DOHH2 (cell line): ENCODE data around the gene SLC25A27.

Source experiments
- H3F3A ChIP-seq: fragments of 200-600 bp; sonication (generic), shearing (Covaris generic); 2 replicates; pipeline ENCODE4 v1.6.0; 2016; ENCODE audit warnings: antibody characterized with exemption, mild to moderate bottlenecking; ENCODE audit not compliant: control insufficient read depth, insufficient read depth
- H3K27ac ChIP-seq: fragments of 200-600 bp; sonication (generic); 2 replicates; pipeline ENCODE4 v1.5.1; 2014; ENCODE audit warnings: low read depth, mild to moderate bottlenecking, low read length, moderate library complexity
- H3K27me3 ChIP-seq: fragments of 200-600 bp; sonication (generic); 2 replicates; pipeline ENCODE4 v1.6.1; 2014; ENCODE audit warnings: mild to moderate bottlenecking, low read length, mixed read lengths; ENCODE audit not compliant: control insufficient read depth
- H3K36me3 ChIP-seq: fragments of 200-600 bp; sonication (generic); 2 replicates; pipeline ENCODE4 v1.6.1; 2014; ENCODE audit warnings: mild to moderate bottlenecking, low read length, moderate library complexity, mixed read lengths; ENCODE audit not compliant: control insufficient read depth
- H3K4me1 ChIP-seq: fragments of 200-600 bp; sonication (generic); 2 replicates; pipeline ENCODE4 v1.6.1; 2014; ENCODE audit warnings: mild to moderate bottlenecking, low read length, mixed read lengths; ENCODE audit not compliant: control insufficient read depth
- H3K4me2 ChIP-seq: fragments of 200-600 bp; sonication (generic); 2 replicates; pipeline ENCODE4 v1.6.0; 2014; ENCODE audit warnings: mild to moderate bottlenecking, low read length, moderate library complexity
- H3K4me3 ChIP-seq: fragments of 200-600 bp; sonication (generic); 2 replicates; pipeline ENCODE4 v1.5.1; 2014; ENCODE audit warnings: mild to moderate bottlenecking, low read length, mixed read lengths
- H3K79me2 ChIP-seq: fragments of 200-600 bp; sonication (generic); 2 replicates; pipeline ENCODE4 v1.6.1; 2014; ENCODE audit warnings: mild to moderate bottlenecking, low read length, mixed read lengths; ENCODE audit not compliant: control insufficient read depth
- H3K9me2 ChIP-seq: fragments of 200-600 bp; sonication (generic); replicated peaks from 2 replicates; pipeline ENCODE4 v1.6.1; 2014; ENCODE audit warnings: mild to moderate bottlenecking, low read length, mixed read lengths; ENCODE audit not compliant: control insufficient read depth
- H3K9me3 ChIP-seq: fragments of 200-600 bp; sonication (generic); 2 replicates; pipeline ENCODE4 v1.6.1; 2014; ENCODE audit warnings: antibody characterized with exemption, low read length, mixed read lengths; ENCODE audit not compliant: control insufficient read depth, insufficient read depth
- H4K20me1 ChIP-seq: fragments of 200-600 bp; sonication (generic); 2 replicates; pipeline ENCODE4 v1.6.0; 2014; ENCODE audit warnings: low read depth, mild to moderate bottlenecking, antibody characterized with exemption, low read length, moderate library complexity; ENCODE audit not compliant: control insufficient read depth, insufficient read depth
- EZH2phosphoT487 ChIP-seq: fragments of 200-600 bp; sonication (generic); IDR thresholded peaks from 2 replicates; pipeline ENCODE4 v1.6.1; 2017; ENCODE audit warnings: borderline replicate concordance, mild to moderate bottlenecking, antibody characterized with exemption, low read length, moderate library complexity, mixed read lengths
- TF ChIP-seq, protein P1 (sequence below): fragments of 200-600 bp; sonication (generic); IDR thresholded peaks from one replicate; pipeline ENCODE4 v1.5.1; 2014; ENCODE audit warnings: antibody characterized with exemption, mild to moderate bottlenecking, low read depth, low read length; ENCODE audit not compliant: poor library complexity, severe bottlenecking

The SLC25A27 gene

DNA sequence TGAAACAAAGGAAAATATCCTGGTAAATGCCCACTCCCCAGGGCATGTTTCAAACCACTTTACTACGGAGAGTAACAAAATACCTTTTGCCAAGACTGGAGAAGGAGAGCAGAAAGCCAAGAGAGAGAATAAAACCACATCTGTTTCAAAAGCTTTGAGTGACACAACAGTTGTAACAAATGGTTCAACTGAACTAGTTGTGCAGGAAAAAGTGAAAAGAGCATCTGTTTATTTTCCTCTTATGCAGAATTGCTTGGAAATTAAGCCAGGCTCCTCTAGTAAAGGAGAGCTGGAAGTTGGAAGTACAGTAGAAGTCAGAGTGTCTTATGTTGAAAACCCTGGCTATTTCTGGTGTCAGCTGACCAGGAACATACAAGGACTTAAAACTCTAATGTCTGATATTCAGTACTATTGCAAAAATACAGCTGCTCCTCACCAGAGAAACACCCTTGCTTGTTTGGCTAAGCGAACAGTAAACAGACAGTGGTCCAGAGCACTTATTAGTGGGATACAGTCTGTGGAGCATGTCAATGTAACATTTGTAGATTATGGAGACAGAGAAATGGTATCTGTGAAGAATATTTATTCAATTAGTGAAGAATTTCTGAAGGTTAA lies 37.5 kb downstream of the SLC25A27 start:
- no peak overlapping the region for H3K4me2 ChIP-seq
- H3K4me3 ChIP-seq, result no peak overlapping the region
- H3K9me3 ChIP-seq, result peaks cover 5% of the 10 kb centered on the region; the same call in 1 of the 2 replicates
- H3F3A ChIP-seq, result no peaks in the 10 kb centered on the region
- H3K79me2 ChIP-seq, result no peaks in the 10 kb centered on the region
- H3K4me1 ChIP-seq, result no peaks in the 10 kb centered on the region
- no peaks in the 10 kb centered on the region for H4K20me1 ChIP-seq
- TF ChIP-seq, protein P1, sequence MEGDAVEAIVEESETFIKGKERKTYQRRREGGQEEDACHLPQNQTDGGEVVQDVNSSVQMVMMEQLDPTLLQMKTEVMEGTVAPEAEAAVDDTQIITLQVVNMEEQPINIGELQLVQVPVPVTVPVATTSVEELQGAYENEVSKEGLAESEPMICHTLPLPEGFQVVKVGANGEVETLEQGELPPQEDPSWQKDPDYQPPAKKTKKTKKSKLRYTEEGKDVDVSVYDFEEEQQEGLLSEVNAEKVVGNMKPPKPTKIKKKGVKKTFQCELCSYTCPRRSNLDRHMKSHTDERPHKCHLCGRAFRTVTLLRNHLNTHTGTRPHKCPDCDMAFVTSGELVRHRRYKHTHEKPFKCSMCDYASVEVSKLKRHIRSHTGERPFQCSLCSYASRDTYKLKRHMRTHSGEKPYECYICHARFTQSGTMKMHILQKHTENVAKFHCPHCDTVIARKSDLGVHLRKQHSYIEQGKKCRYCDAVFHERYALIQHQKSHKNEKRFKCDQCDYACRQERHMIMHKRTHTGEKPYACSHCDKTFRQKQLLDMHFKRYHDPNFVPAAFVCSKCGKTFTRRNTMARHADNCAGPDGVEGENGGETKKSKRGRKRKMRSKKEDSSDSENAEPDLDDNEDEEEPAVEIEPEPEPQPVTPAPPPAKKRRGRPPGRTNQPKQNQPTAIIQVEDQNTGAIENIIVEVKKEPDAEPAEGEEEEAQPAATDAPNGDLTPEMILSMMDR, result no peak
- no peak for TF ChIP-seq EZH2phosphoT487
- H3K27me3 ChIP-seq, result no peaks in the 10 kb centered on the region
- H3K9me2 ChIP-seq, result no peaks in the 10 kb centered on the region
- H3K27ac ChIP-seq, result no peak overlapping the region
- no peaks in the 10 kb centered on the region for H3K36me3 ChIP-seq

DNA sequence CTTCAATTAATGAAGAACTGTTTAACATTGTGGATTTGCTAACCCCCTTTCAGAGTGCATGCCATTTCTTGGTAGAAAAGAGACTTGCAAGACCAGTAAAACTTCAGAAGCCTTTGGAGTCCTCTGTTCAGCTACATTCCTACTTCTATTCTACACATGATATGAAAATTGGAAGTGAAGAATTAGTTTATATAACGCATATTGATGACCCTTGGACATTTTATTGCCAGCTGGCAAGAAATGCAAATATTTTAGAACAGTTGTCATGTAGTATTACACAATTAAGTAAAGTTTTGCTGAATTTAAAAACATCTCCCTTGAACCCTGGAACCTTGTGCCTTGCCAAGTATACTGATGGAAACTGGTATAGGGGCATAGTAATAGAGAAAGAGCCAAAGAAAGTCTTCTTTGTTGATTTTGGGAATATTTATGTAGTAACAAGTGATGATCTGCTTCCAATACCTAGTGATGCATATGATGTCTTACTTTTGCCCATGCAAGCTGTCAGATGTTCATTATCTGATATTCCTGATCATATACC lies 38.2 kb downstream of the SLC25A27 start:
- H3K4me1 ChIP-seq, result no peaks in the 10 kb centered on the region
- no peak overlapping the region for H3K4me3 ChIP-seq
- H3K9me2 ChIP-seq, result no peaks in the 10 kb centered on the region
- no peaks in the 10 kb centered on the region for H3F3A ChIP-seq
- no peaks in the 10 kb centered on the region for H3K79me2 ChIP-seq
- H3K9me3 ChIP-seq, result peaks cover 5% of the 10 kb centered on the region; the same call in 1 of the 2 replicates
- H3K36me3 ChIP-seq, result no peaks in the 10 kb centered on the region
- no peak overlapping the region for H3K4me2 ChIP-seq
- TF ChIP-seq EZH2phosphoT487, result no peak
- TF ChIP-seq, protein P1, result no peak
- H3K27me3 ChIP-seq, result no peaks in the 10 kb centered on the region
- no peak overlapping the region for H3K27ac ChIP-seq
- H4K20me1 ChIP-seq, result no peaks in the 10 kb centered on the region

DNA sequence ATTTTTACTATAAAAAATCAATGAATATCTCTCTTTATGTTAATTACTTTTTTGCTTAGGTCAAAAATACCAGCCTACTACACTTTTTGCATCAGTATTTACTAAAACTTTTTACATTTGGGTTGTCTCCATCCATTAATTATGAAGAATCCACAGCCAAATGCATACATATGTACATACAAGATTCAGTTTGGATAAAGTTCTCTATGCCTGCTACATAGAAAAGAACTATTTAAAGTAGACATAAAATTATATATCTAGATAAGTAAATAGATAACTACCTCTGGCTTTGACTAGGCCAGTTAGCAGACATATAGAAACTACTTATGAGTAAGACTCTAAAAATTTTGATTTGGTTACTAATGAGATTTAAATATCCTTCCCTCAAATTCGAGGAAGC lies 47.2 kb downstream of the SLC25A27 start:
- Histone ChIP-seq H3K27ac (no peak overlapping the region), H4K20me1 (no peaks in the 10 kb centered on the region), H3K4me1 (peaks cover 3% of the 10 kb centered on the region; the same call in 1 of the 2 replicates), H3K79me2 (no peaks in the 10 kb centered on the region), H3F3A (no peaks in the 10 kb centered on the region), H3K4me2 (no peak overlapping the region), H3K4me3 (no peak overlapping the region), H3K9me2 (no peaks in the 10 kb centered on the region), H3K9me3 (no peaks in the 10 kb centered on the region), H3K27me3 (no peaks in the 10 kb centered on the region), H3K36me3 (no peaks in the 10 kb centered on the region)
- TF ChIP-seq, protein P1, result no peak
- TF ChIP-seq EZH2phosphoT487, result no peak
